Mesenchymal stem cell (in vitro differentiated cells and primary cell): ENCODE measurements around the gene ABHD8.

ENCODE experiments used
- DNase-seq: peaks from one replicate; pipeline ENCODE4 v3.0.0-alpha.2; 2013
- H2AFZ ChIP-seq: one replicate; pipeline ENCODE4 v1.6.1; 2013; ENCODE audit warnings: low read depth, mild to moderate bottlenecking, control low read depth, inconsistent platforms, low read length, moderate library complexity
- H2AK5ac ChIP-seq: 2 replicates; pipeline ENCODE4 v1.6.1; 2013; ENCODE audit warnings: low read length, moderate library complexity, mild to moderate bottlenecking, inconsistent platforms; ENCODE audit not compliant: severe bottlenecking
- H2BK120ac ChIP-seq: one replicate; pipeline ENCODE4 v1.6.1; 2013; ENCODE audit warnings: low read depth, mild to moderate bottlenecking, inconsistent platforms, low read length, moderate library complexity
- H2BK12ac ChIP-seq, 2 experiments: one replicate each; pipeline ENCODE4 v1.6.1; 2013; ENCODE audit warnings: inconsistent platforms in 2 of 2, low read length in 2 of 2, mild to moderate bottlenecking in 2 of 2, moderate library complexity in 2 of 2, control low read depth in 1 of 2
- H2BK15ac ChIP-seq: one replicate; pipeline ENCODE4 v1.6.1; 2013; ENCODE audit warnings: mild to moderate bottlenecking, low read depth, inconsistent platforms; ENCODE audit not compliant: poor library complexity, severe bottlenecking
- H2BK5ac ChIP-seq: 2 replicates; pipeline ENCODE4 v1.6.1; 2013; ENCODE audit warnings: low read depth, mild to moderate bottlenecking, low read length, control low read depth, inconsistent platforms; ENCODE audit not compliant: poor library complexity, severe bottlenecking
- H3K14ac ChIP-seq, 2 experiments: one replicate each; pipeline ENCODE4 v1.6.1; 2013; ENCODE audit warnings: inconsistent platforms in 2 of 2, low read length in 2 of 2, control low read depth in 1 of 2, mild to moderate bottlenecking in 1 of 2, moderate library complexity in 1 of 2
- H3K18ac ChIP-seq, 2 experiments: one replicate each; pipeline ENCODE4 v1.6.1; 2013; ENCODE audit warnings: inconsistent platforms in 2 of 2, low read length in 2 of 2, control low read depth in 1 of 2, low read depth in 1 of 2, mild to moderate bottlenecking in 1 of 2
- H3K23ac ChIP-seq, 2 experiments: one replicate each; pipeline ENCODE4 v1.6.1; 2013; ENCODE audit warnings: inconsistent platforms in 2 of 2, low read length in 2 of 2, mild to moderate bottlenecking in 2 of 2, moderate library complexity in 2 of 2, control low read depth in 1 of 2
- H3K27ac ChIP-seq: 2 replicates; pipeline ENCODE4 v1.5.1; 2013; ENCODE audit warnings: mild to moderate bottlenecking, moderate library complexity, low read length, control low read depth, inconsistent platforms; ENCODE audit not compliant: poor library complexity, severe bottlenecking
- H3K27me3 ChIP-seq, 2 experiments: 2 replicates each; pipeline versions ENCODE4 v1.6.1 to v1.7.0; 2013; ENCODE audit warnings: low read length in 2 of 2, mild to moderate bottlenecking in 2 of 2, moderate library complexity in 2 of 2, control low read depth in 1 of 2, inconsistent platforms in 1 of 2; ENCODE audit not compliant: control insufficient read depth in 1 of 2, insufficient read depth in 1 of 2
- H3K36me3 ChIP-seq, 2 experiments: 2 replicates each; pipeline versions ENCODE4 v1.6.1 to v1.7.0; 2013; ENCODE audit warnings: low read length in 2 of 2, control low read depth in 1 of 2, inconsistent platforms in 1 of 2, low read depth in 1 of 2, mild to moderate bottlenecking in 1 of 2; ENCODE audit not compliant: insufficient read depth in 2 of 2, control insufficient read depth in 1 of 2
- H3K4ac ChIP-seq, 2 experiments: one replicate each; pipeline ENCODE4 v1.6.1; 2013; ENCODE audit warnings: inconsistent platforms in 2 of 2, low read length in 2 of 2, mild to moderate bottlenecking in 2 of 2, moderate library complexity in 2 of 2, control low read depth in 1 of 2, low read depth in 1 of 2
- H3K4me1 ChIP-seq: 2 replicates; pipeline ENCODE4 v1.6.1; 2013; ENCODE audit warnings: low read depth, low read length, control low read depth; ENCODE audit not compliant: control insufficient read depth, insufficient read depth
- H3K4me2 ChIP-seq: 2 replicates; pipeline ENCODE4 v1.6.1; 2013; ENCODE audit warnings: low read length, mild to moderate bottlenecking, inconsistent platforms; ENCODE audit not compliant: poor library complexity, severe bottlenecking
- H3K4me3 ChIP-seq, 2 experiments: 2 replicates each; pipeline versions ENCODE4 v1.5.1 to v1.7.0; 2013; ENCODE audit warnings: low read length in 2 of 2, mild to moderate bottlenecking in 2 of 2, control low read depth in 1 of 2, low read depth in 1 of 2; ENCODE audit not compliant: insufficient read depth in 1 of 2
- H3K79me1 ChIP-seq: replicated peaks from 2 replicates; pipeline ENCODE4 v1.6.1; 2013; ENCODE audit warnings: mild to moderate bottlenecking, control low read depth, low read length, inconsistent platforms; ENCODE audit not compliant: poor library complexity, severe bottlenecking
- H3K9ac ChIP-seq: 2 replicates; pipeline ENCODE4 v1.7.0; 2013; ENCODE audit warnings: mild to moderate bottlenecking, low read length, moderate library complexity
- H3K9me3 ChIP-seq: 2 replicates; pipeline ENCODE4 v1.7.0; 2013; ENCODE audit warnings: mild to moderate bottlenecking, low read length; ENCODE audit not compliant: control insufficient read depth
- H4K8ac ChIP-seq: one replicate; pipeline ENCODE4 v1.6.1; 2013; ENCODE audit warnings: inconsistent platforms, mild to moderate bottlenecking, low read length, moderate library complexity
- H4K91ac ChIP-seq: one replicate; pipeline ENCODE4 v1.6.1; 2013; ENCODE audit warnings: mild to moderate bottlenecking, low read length, inconsistent platforms
- WGBS: methylation state at CpG from one replicate; pipeline ENCODE4 v1.1.7; 2013; ENCODE audit warnings: mixed read lengths; 5-methylcytosine and 5-hydroxymethylcytosine counted together

ABHD8 gene

DNA sequence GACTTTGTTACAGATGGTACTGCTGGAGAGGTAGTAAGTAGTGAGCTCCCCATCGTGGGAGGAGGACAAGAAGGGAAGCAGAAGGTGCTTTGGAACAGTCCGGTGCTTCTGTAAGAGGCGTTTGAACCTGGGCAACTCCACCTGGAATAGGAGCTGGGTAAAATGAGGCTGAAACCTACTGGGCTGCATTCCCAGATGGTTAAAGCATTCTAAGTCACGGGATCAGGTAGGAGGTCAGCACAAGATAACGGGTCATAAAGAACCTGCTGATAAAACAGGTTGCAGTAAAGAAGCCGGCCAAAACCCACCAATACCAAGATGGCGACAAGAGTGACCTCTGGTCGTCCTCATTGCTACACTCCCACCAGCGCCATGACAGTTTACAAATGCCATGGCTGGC is 16.5 kb downstream of the ABHD8 start:
- Histone ChIP-seq H3K18ac (no peak overlapping the region), H3K36me3 (peaks cover 0 to 10% of the 10 kb centered on the region in 2 experiments), H3K4me2 (no peak overlapping the region), H3K4me1 (peaks cover 10% of the 10 kb centered on the region), H3K4ac (no peak overlapping the region), H3K27ac (no peak overlapping the region), H2BK15ac (no peak overlapping the region), H3K9ac (no peak overlapping the region), H3K27me3 (peaks cover 0 to 4% of the 10 kb centered on the region in 2 experiments), H3K14ac (no peak overlapping the region), H4K8ac (no peak overlapping the region), H3K23ac (no peak overlapping the region), H2AFZ (no peak overlapping the region), H2BK120ac (no peak overlapping the region), H4K91ac (no peak overlapping the region), H2AK5ac (no peak overlapping the region), H2BK12ac (no peak overlapping the region), H2BK5ac (no peak overlapping the region), H3K4me3 (no peak overlapping the region), H3K9me3 (no peaks in the 10 kb centered on the region), H3K79me1 (no peaks in the 10 kb centered on the region)
- 93% methylated on average over 9 of the region's 9 CpGs for WGBS
- no peak for DNase-seq

DNA sequence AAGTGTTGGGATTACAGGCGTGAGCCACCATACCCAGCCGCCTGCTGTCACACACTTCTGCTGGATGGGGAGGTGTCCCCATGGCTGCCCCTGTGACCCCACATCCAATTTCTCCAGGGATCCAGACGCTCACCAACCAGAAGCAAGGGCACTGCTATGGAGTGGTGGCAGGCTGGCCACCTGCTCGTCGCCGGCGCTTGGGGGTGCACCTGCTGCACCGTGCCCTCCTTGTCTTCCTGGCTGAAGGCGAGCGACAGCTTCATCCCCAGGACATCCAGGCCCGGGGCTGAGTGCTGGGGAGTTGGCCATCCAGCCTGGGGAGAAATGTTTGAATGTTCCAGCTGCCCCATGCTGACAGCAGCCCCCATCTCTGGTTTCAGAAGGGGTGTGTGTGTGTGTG is 17.0 kb downstream of the ABHD8 start:
- Histone ChIP-seq H3K4ac (no peak overlapping the region), H3K23ac (no peak overlapping the region), H2BK120ac (no peak overlapping the region), H3K4me2 (no peak overlapping the region), H3K9me3 (no peaks in the 10 kb centered on the region), H3K4me1 (peaks cover 9% of the 10 kb centered on the region), H2BK5ac (no peak overlapping the region), H3K36me3 (peaks cover 0 to 14% of the 10 kb centered on the region in 2 experiments), H2AK5ac (no peak overlapping the region), H2AFZ (no peak overlapping the region), H2BK15ac (no peak overlapping the region), H3K79me1 (no peaks in the 10 kb centered on the region), H4K91ac (peak overlapping the region; percentile 73), H3K14ac (no peak overlapping the region), H2BK12ac (no peak overlapping the region), H3K4me3 (no peak overlapping the region), H3K27me3 (peaks cover 0 to 4% of the 10 kb centered on the region in 2 experiments), H3K18ac (no peak overlapping the region), H4K8ac (peak overlapping the region; percentile 36), H3K27ac (no peak overlapping the region), H3K9ac (no peak overlapping the region)
- DNase-seq = no peak
- WGBS = 95% methylated on average over 11 of the region's 11 CpGs

GRCh38 chr19:17285415-17286135 is 17.6 kb downstream of the ABHD8 start:
- Histone ChIP-seq H3K79me1 (no peaks in the 10 kb centered on the region), H2BK15ac (no peak overlapping the region), H2BK5ac (no peak overlapping the region), H3K4me1 (peaks cover 9% of the 10 kb centered on the region), H2BK12ac (no peak overlapping the region), H2AFZ (no peak overlapping the region), H3K36me3 (peaks cover 0 to 14% of the 10 kb centered on the region in 2 experiments), H3K23ac (no peak overlapping the region), H3K9ac (no peak overlapping the region), H2BK120ac (no peak overlapping the region), H3K27ac (no peak overlapping the region), H3K18ac (no peak overlapping the region), H3K4ac (no peak overlapping the region), H3K4me2 (no peak overlapping the region), H2AK5ac (no peak overlapping the region), H4K91ac (no peak overlapping the region), H3K14ac (no peak overlapping the region), H3K27me3 (peaks cover 0 to 4% of the 10 kb centered on the region in 2 experiments), H4K8ac (peak overlapping the region; percentile 36), H3K9me3 (no peaks in the 10 kb centered on the region), H3K4me3 (no peak overlapping the region)
- no peak for DNase-seq
- 94% methylated on average over 16 of the region's 18 CpGs for WGBS

- H3K9me3 ChIP-seq = no peaks in the 10 kb centered on the region
- H2BK120ac ChIP-seq = no peak overlapping the region
- no peak overlapping the region for H2BK5ac ChIP-seq
- no peak overlapping the region for H3K27ac ChIP-seq
- no peak for DNase-seq
- H3K27me3 ChIP-seq = peaks cover 0 to 4% of the 10 kb centered on the region in 2 experiments
- 87% methylated on average over 7 of the region's 7 CpGs for WGBS
- H3K79me1 ChIP-seq = no peaks in the 10 kb centered on the region
- no peak overlapping the region for H3K14ac ChIP-seq
- H2AFZ ChIP-seq = no peak overlapping the region
- no peak overlapping the region for H4K91ac ChIP-seq
- H2AK5ac ChIP-seq = no peak overlapping the region
- H4K8ac ChIP-seq = no peak overlapping the region
- peaks cover 13 to 24% of the 10 kb centered on the region in 2 experiments for H3K36me3 ChIP-seq
- no peak overlapping the region for H3K23ac ChIP-seq
- H2BK12ac ChIP-seq = no peak overlapping the region
- H3K9ac ChIP-seq = no peak overlapping the region
- H3K4me2 ChIP-seq = no peak overlapping the region
- H3K4me3 ChIP-seq = no peak overlapping the region
- H2BK15ac ChIP-seq = no peak overlapping the region
- no peak overlapping the region for H3K4ac ChIP-seq
- H3K4me1 ChIP-seq = peaks cover 6% of the 10 kb centered on the region
- no peak overlapping the region for H3K18ac ChIP-seq
These were observed 19.7 kb downstream of the ABHD8 start for GRCh38 chr19:17283504-17283996.
